SIG-M5 treated with dmso at 0.1 percent for 504 hours (cell line): ENCODE results near the gene BACH2.
"Not testable (repeated sequence)": the region's sequence is repeated elsewhere in the genome, so short reads cannot be mapped to it uniquely, and the experiment has no call there.

ENCODE experiments used
- DNase-seq: peaks from one replicate; lab custom pipeline; 2025; ENCODE audit not compliant: unreplicated experiment; lab: John Stamatoyannopoulos, UW

BACH2 gene

DNA sequence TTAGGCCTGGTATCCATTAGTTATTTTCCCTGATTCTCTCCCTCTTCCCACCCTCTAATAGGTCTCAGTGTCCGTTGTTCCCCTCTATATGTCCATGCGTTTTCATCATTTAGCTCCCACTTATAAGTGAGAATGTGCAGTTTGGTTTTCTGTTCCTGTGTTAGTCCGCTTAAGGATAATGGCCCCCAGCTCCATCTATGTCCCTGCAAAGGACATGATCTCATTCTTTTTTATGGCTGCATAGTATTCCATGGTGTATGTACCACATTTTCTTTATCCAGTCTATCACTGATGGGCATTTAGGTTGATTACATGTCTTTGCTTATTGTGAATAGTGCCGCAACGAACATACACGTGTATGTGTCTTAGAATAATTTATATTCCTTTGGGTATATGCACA is 14.4 kb downstream of the BACH2 start:
- DNase-seq, result not testable (repeated sequence)

DNA sequence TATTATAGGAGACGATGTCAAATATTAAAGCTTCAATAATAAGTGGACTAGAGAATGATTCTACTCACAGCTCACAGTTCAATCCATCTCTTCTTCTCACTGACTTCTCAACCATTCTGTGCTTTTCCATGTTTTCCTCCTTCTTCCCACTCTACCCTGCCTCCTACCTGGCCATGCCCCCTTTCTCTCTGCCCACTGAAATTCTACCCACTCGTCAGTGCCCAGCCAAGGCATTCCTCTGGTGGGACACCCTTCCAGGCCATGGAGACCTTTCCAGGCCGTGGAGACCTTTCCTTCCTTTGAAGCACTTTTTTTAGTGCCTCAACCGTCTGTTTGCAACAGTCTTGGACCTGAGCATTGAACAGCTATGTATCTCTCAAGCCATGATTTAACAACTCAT is 18.5 kb downstream of the BACH2 start:
- no peak for DNase-seq

GRCh38 chr6:90277302-90278011 is 19.2 kb downstream of the BACH2 start:
- no peak for DNase-seq

DNA sequence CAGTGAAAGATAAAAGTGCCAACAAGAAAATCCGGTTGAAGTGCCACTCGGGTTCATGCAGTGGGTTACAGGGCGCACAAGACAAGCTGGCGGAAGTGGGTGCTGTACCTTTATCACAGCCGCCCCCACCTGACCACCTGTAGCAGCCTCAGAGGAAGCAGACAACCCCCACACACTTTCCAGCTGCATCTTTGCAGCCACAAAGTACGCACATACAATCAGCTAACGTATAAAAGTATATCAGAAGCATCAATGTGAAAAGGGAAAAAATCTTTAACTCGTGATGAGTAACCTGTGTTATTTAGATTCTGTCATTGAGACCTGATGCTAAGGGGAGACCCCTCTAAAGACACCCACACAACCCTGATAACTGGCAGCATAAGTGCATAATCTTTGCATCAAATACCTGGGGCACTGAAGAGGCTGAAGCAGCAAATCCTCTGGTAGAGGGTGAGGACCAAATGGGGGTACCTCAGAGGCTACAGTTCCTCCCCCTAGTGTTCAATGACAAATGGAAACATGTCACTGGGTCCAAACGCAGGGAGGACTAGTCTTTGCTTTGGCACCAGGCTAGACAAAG is 22.1 kb downstream of the BACH2 start:
- no peak for DNase-seq

DNA sequence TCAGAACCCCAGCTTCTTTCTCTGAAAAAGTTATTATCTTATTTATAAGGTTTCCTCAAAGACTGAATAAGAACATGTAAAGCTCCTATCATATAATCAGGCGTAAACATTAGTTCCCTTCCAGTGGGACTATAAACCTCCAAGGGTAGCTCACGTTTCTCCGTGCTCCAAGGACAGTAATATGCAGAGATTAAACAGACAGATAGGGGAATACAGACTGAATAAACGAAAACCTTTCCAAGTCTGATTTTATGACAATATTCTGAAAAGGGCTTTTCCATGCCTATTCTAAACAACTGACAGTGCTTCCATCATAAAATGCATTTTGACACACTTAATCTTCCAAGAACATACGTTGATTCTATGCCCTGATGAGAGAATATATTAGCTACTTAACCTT is 22.8 kb downstream of the BACH2 start:
- no peak for DNase-seq

GRCh38 chr6:90272895-90273294 is 23.7 kb downstream of the BACH2 start:
- DNase-seq, result no peak

DNA sequence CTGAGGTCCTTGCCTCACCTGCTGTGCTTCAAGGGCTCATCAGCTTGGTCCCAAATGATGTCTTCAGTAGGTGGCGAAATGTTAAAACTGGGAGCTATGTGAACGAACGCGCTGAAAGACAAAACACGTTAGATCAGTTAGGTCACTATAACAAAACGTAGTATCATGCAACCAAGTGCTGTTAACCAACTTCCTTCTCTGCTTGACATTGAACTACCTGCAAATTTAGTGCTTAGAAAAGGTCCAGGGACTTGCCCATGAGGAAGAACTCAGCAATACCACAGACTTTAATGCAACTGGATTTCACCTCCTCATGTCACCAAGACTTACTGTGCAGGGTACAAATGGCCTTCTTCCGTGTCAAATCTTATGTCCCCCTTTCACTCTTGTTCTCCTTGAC is 24.8 kb downstream of the BACH2 start:
- no peak for DNase-seq

DNA sequence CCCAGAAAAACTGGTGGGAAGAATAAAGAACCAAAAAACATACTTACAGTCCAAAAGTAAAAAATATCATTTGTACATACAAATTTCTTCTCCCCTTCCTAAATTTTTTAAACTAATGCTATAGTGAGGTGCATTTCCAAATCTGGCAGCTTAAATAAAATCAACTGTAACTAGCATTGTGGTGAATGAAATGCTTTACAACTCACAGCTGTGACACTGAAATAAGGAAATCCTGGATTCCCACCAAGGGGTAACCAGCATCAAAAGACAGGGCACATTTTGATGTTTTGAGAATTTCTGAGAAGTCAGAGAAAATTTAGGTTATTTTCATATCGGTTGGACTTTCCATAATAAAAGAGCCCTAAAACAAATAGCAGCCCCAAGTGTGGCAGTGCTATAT is 27.3 kb downstream of the BACH2 start:
- no peak for DNase-seq

- no peak for DNase-seq
Measured at GRCh38 chr6:90268178-90268577, 28.5 kb downstream of the BACH2 start.

- DNase-seq, result no peak
Measured at GRCh38 chr6:90266905-90267621, 29.6 kb downstream of the BACH2 start.

DNA sequence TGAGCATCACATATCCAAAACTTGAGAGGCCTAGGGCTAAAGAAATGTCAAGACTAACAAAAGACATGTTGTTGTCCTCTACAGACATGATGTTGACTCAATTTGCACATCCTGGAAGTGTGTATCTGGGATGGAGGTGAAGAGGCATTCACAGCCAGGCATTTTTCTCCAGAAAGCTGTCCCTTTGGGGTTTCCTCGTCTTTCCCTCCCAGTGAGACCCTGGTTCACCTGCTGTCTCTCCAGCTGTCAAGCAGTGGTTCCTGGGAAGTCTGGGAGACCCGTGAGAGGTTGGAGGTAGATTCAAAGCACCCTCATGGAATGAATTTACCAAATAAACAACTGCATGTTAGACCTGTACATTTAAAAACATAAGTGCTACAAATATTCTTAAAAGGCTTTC is 32.1 kb downstream of the BACH2 start:
- no peak for DNase-seq

GRCh38 chr6:90263633-90264032 is 33.0 kb downstream of the BACH2 start:
- no peak for DNase-seq

DNA sequence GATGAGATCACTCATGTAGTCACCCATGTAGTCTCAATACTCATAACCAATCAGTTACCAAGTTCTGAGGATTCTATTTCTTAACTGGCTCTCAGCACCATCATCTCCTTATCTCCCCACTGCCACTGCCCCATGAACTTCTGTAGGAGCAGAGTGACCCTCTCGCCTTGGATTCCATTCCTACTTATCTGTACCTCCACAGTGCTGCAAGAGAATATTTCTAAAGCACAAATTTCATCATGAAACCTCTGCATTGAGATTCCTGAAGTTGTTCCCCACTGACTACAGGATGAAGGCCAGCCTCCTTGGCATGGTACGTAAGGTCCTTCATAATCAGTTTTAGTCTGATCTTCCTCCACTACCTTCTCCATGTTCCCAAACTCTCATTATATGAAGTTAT is 34.8 kb downstream of the BACH2 start:
- no peak for DNase-seq

DNA sequence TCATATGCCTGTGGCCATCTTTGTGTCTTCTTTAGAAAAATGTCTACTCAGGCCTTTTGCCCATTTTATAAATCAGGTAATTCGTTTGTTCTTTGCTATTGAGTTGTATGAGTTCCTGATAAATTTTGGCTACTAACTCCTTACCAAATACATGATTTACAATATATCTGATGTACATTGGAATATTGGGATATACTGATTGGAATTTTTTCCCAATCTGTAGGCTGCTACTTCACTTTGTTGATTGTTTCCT is 39.2 kb downstream of the BACH2 start:
- no peak for DNase-seq

GRCh38 chr6:90256698-90257485 is 39.8 kb downstream of the BACH2 start:
- no peak for DNase-seq

DNA sequence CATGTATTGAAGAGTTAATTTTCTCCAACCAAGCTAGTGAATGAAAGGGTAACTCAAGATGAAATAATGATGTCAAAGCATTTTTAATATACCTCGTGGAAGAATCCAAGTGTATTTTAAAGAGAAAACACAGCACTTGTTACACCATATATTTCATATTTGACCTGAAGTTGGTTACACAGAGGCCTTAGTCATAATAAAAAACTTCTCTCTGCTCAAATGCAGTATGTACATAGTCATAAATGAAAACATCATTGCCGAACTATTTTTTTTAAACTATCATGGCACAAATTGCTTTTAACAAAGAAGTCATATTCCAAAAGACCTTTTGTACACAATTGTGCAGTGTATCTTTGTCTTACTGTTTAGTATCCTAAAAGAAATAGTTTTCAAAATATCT is 43.0 kb downstream of the BACH2 start:
- DNase-seq, result no peak

DNA sequence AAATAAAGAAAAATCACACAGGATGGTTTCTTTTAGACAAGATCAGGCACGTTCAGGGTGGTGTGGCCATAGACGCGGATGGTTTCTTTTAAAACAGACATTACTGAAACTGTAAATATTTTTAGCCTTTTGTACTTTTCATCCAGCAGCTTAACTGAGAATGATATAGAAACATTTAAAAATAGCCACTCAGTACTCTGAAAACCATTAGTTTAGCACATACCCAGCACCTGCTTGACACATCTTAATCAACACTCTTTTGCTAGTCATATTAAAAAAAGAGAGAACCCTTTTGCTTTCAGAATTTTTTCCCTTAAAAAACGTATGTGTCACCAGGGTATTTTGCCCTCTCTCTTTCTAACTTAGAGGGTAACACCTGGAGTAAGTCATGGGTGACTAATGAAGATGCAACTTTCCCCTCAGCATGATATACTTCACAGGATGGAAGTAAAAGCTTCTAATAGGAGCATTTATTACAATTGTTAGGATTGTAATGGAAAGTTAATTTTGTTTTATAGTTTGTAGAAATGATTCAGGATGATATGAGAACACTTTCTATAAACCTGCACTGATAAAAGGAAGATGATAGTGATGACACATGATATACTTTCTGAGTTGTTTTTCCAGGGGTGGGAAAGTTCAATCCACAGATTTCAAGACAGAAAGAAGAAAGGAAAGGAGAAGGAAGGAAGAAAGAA is 45.2 kb downstream of the BACH2 start:
- DNase-seq, result no peak

- DNase-seq, result no peak
Measured at GRCh38 chr6:90250405-90250804, 46.2 kb downstream of the BACH2 start.

DNA sequence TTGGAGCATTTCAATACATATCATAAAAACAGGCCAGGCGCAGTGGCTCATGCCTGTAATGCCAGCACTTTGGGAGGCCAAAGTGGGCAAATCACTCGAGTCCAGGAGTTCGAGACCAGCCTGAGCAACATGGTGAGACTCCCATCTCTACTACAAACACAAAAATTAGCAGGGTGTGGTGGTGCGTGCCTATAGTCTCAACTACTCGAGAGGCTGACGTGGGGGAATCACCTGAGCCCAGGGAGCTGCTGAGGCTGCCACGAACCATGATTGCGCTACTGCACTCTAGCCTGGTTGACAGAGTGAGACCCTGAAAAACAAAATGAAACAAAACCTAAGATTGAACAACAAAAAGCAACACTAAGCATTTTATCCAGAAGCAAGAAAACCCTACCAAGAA is 47.2 kb downstream of the BACH2 start:
- DNase-seq, result no peak

- DNase-seq, result no peak
Measured at GRCh38 chr6:90249034-90249433, 47.6 kb downstream of the BACH2 start.

- DNase-seq, result no peak
Measured at GRCh38 chr6:90247262-90247661, 49.4 kb downstream of the BACH2 start.
